Measurements from ENCODE around the gene SLC16A12. TPM values are rescaled to one million over a fixed set of nuclear protein-coding genes. Genes with fewer than 3 reads are reported as not detected.

SLC16A12 gene
- total and polyA plus RNA-seq, 2 of the 8 experiments (the other 6 are each of a cell fraction or from before 2014, with no cell fraction given) = 1.6 to 1.9 TPM

DNA sequence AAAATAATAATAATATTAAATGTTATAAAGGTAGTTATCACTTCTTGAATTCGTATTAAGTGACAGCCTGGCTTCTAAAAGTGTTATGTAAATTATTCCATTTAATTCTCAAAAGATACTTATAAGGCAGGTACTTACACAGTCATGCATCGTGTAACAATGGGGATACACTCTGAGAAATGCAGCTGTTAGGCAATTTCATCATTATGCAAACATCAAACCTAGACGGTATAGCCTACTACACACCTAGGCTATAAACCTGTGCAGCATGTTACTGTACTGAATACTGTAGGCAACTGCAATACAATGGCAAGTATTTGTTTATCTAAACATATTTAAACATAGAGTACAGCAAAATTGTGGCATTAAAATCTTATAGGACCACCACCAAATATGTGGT lies 141.5 kb downstream of the SLC16A12 start:
- Histone ChIP-seq H3K18ac (ENCODE audit: extremely low read depth, low read length) (no peak overlapping the region), H3K14ac (ENCODE audit: insufficient read length) (no peak overlapping the region), H2BK12ac (ENCODE audit: low read depth, low read length) (no peak overlapping the region), H3K36me3 (ENCODE audit: control insufficient read depth in 2 of 4, insufficient read depth in 4 of 4, low read length in 3 of 4) (no peaks in the 10 kb centered on the region), H3K4ac (replicated peaks; ENCODE audit: insufficient read length, low read depth, low read length) (no peak overlapping the region), H3K9me3 (ENCODE audit: insufficient read depth in 2 of 2, low read depth in 1 of 2, low read length in 1 of 2) (no peaks in the 10 kb centered on the region), H3K27me3 (replicated peaks in 1 of 4; ENCODE audit: control insufficient read depth in 3 of 4, extremely low read depth in 1 of 4, insufficient read depth in 3 of 4, low read length in 3 of 4) (no peaks in the 10 kb centered on the region), H3K79me2 (ENCODE audit: control insufficient read depth in 1 of 2, insufficient read depth in 2 of 2, low read length in 2 of 2) (no peaks in the 10 kb centered on the region), H3K4me3 (ENCODE audit: extremely low read depth in 1 of 4, insufficient read depth in 2 of 4, low read depth in 3 of 4, low read length in 4 of 4) (no peak overlapping the region), H2BK20ac (ENCODE audit: low read length) (no peak overlapping the region), H2AK5ac (ENCODE audit: low read depth, low read length) (no peak overlapping the region), H4K8ac (ENCODE audit: extremely low read depth, insufficient read depth, low read length) (no peak overlapping the region), H2BK120ac (replicated peaks; ENCODE audit: low read depth, low read length) (no peak overlapping the region), H4K91ac (replicated peaks; ENCODE audit: insufficient read length, low read length) (no peak overlapping the region), H3K4me1 (replicated peaks in 1 of 4; ENCODE audit: control insufficient read depth in 3 of 4, insufficient read depth in 4 of 4, low read length in 3 of 4) (peaks cover 0 to 5% (median 3%) of the 10 kb centered on the region in 4 experiments; a peak in 2 of 7 replicates), H3K9ac (replicated peaks in 1 of 4; ENCODE audit: extremely low read depth in 1 of 4, low read depth in 3 of 4, low read length in 3 of 4) (no peak overlapping the region), H3K23ac (ENCODE audit: insufficient read length) (no peak overlapping the region), H2BK15ac (ENCODE audit: low read length) (no peak overlapping the region), H3K4me2 (ENCODE audit: insufficient read depth in 1 of 2, low read depth in 2 of 2, low read length in 2 of 2) (no peak overlapping the region), H3K56ac (replicated peaks; ENCODE audit: insufficient read length, low read depth, low read length) (no peak overlapping the region), H3K79me1 (ENCODE audit: low read depth, low read length) (no peaks in the 10 kb centered on the region), H4K20me1 (replicated peaks in 1 of 2; ENCODE audit: control insufficient read depth in 1 of 2, insufficient read depth in 2 of 2, low read length in 2 of 2) (no peaks in the 10 kb centered on the region), H2AFZ (ENCODE audit: low read length) (no peak overlapping the region), H4K5ac (ENCODE audit: insufficient read length, low read depth, low read length) (no peak overlapping the region), H3K27ac (ENCODE audit: low read depth, low read length) (no peak overlapping the region), H2BK5ac (ENCODE audit: low read depth, low read length) (no peak overlapping the region), H3K23me2 (ENCODE audit: low read depth, low read length) (no peaks in the 10 kb centered on the region; the same call in 1 of the 2 replicates)
- ChIA-PET CTCF (ENCODE audit: partially characterized antibody) (interaction anchor here (1.2 kb wide), 1 partner anchor 20 kb away, joined by 3 read pairs; the partner anchor contains the start of gene IFIT5), POLR2A (ENCODE audit: partially characterized antibody) (no interaction called here)
- no peak for DNase-seq (ENCODE audit: low read depth in 1 of 2, low spot score in 2 of 2)
- WGBS, 2 experiments (ENCODE audit: extremely low coverage in 1 of 2, insufficient coverage in 1 of 2, insufficient read length in 1 of 2, insufficient replicate concordance in 2 of 2, low coverage in 1 of 2, low lambda C conversion rate in 2 of 2, missing lambda C conversion rate in 1 of 2) = 84% methylated on average over 3 of the region's 3 CpGs; no CpG with 5 or more reads in 1 of the 2 experiments
- TF ChIP-seq SP1 (IDR thresholded peaks at IDR 0.05; ENCODE audit: low read depth, low read length) (no peak), BACH1 (IDR thresholded peaks at IDR 0.05; ENCODE audit: low read length) (no peak), ZNF274 (IDR thresholded peaks at IDR 0.05; ENCODE audit: borderline replicate concordance, extremely low read depth, low read length) (no peak), SP2 (IDR thresholded peaks at IDR 0.05; ENCODE audit: low read length) (no peak), SP4 (IDR thresholded peaks at IDR 0.05; ENCODE audit: low read length) (no peak), SUZ12 (IDR thresholded peaks at IDR 0.05; ENCODE audit: low read length) (no peak), TAF7 (optimal IDR thresholded peaks at IDR 0.05; ENCODE audit: borderline replicate concordance, low read depth, low read length) (no peak), BRCA1 (IDR thresholded peaks at IDR 0.05; ENCODE audit: low read depth, low read length) (no peak)
- TF ChIP-seq, protein P1, sequence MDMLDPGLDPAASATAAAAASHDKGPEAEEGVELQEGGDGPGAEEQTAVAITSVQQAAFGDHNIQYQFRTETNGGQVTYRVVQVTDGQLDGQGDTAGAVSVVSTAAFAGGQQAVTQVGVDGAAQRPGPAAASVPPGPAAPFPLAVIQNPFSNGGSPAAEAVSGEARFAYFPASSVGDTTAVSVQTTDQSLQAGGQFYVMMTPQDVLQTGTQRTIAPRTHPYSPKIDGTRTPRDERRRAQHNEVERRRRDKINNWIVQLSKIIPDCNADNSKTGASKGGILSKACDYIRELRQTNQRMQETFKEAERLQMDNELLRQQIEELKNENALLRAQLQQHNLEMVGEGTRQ (IDR thresholded peaks at IDR 0.05; ENCODE audit: low read length) = no peak
- no peak for FAIRE-seq

Data from H1 (cell line).